ENCODE measurements around the gene ARAP2.
A peak's percentile ranks its signal among the peaks of the same experiment; 100 is the strongest.

Gene ARAP2

DNA sequence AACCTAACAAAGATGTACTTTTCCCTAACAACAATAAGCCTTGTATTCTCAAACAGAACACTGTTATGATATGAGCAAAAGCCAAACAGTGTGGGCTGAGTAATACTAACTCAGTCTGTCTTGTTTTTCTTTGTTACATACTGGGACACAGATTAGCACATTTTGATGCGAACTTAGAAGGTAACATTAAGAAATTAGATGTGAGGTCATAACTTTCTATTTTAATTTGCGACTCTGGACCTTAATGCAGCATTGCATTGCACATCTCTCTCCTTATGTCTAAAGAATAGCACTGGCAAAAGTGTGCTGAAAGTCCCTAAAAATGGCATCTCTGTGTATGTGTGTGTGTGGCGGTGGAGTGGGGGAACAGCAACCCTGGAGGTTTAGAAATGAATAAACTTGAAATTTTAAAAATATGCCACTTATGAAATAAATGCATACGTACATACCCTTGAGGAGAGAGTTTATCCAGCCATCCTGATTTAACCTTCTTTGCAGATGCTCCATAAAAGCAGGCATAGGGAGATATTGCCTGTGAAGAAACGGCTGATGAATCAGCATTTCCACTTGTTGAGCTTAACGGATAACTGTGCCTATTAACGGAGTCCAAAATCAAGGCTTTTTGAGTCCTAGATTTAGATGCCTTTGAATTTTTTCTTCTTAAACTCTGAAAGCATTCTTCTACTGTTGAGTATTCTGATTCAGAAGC, 34.2 kb downstream of the ARAP2 start:
- Histone ChIP-seq H3K27ac (ENCODE audit: extremely low read depth, low read depth, low read length) (no peak overlapping the region), H3K4me3 (ENCODE audit: low read depth, low read length) (no peak overlapping the region), H3K4me1 (ENCODE audit: control insufficient read depth, insufficient read depth, low read length) (peaks cover 3% of the 10 kb centered on the region; the same call in 1 of the 2 replicates), H3K36me3 (ENCODE audit: control insufficient read depth in 2 of 2, insufficient read depth in 1 of 2, low read length in 2 of 2) (no peaks in the 10 kb centered on the region), H3K9me3 (ENCODE audit: control insufficient read depth, insufficient read depth, low read depth, low read length) (no peaks in the 10 kb centered on the region)
- POLR2A ChIA-PET = no interaction called here
- TF ChIP-seq ZNF221 (tag by site-specific recombination; IDR thresholded peaks at IDR 0.05; ENCODE audit: borderline replicate concordance) (no peak), ZNF600 (tag by site-specific recombination; IDR thresholded peaks at IDR 0.05) (no peak), SCRT2 (tag by site-specific recombination; IDR thresholded peaks at IDR 0.05) (peak; percentile 75), ZNF624 (tag by site-specific recombination; IDR thresholded peaks at IDR 0.05) (no peak), ZIC2 (tag by site-specific recombination; IDR thresholded peaks at IDR 0.05) (no peak), ZNF23 (tag by site-specific recombination; IDR thresholded peaks at IDR 0.05; ENCODE audit: borderline replicate concordance) (no peak), TRIM28 (IDR thresholded peaks at IDR 0.05; ENCODE audit: borderline replicate concordance, low read length) (no peak)
- TF ChIP-seq, protein P1, sequence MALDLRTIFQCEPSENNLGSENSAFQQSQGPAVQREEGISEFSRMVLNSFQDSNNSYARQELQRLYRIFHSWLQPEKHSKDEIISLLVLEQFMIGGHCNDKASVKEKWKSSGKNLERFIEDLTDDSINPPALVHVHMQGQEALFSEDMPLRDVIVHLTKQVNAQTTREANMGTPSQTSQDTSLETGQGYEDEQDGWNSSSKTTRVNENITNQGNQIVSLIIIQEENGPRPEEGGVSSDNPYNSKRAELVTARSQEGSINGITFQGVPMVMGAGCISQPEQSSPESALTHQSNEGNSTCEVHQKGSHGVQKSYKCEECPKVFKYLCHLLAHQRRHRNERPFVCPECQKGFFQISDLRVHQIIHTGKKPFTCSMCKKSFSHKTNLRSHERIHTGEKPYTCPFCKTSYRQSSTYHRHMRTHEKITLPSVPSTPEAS (tag by site-specific recombination; IDR thresholded peaks at IDR 0.05) = no peak
- CTCF ChIA-PET = no interaction called here

GRCh38 chr4:36208893-36209473, 35.3 kb downstream of the ARAP2 start:
- Histone ChIP-seq H3K4me3 (ENCODE audit: low read depth, low read length) (no peak overlapping the region), H3K4me1 (ENCODE audit: control insufficient read depth, insufficient read depth, low read length) (peaks cover 3% of the 10 kb centered on the region; the same call in 1 of the 2 replicates), H3K36me3 (ENCODE audit: control insufficient read depth in 2 of 2, insufficient read depth in 1 of 2, low read length in 2 of 2) (no peaks in the 10 kb centered on the region), H3K27ac (ENCODE audit: extremely low read depth, low read depth, low read length) (no peak overlapping the region), H3K9me3 (ENCODE audit: control insufficient read depth, insufficient read depth, low read depth, low read length) (no peaks in the 10 kb centered on the region)
- ChIA-PET CTCF (interaction anchor here (0.7 kb wide), 1 partner anchor 86 kb away, joined by 3 read pairs; no protein-coding TSS in a partner anchor), POLR2A (no interaction called here)
- TF ChIP-seq ZNF202 (tag by site-specific recombination; IDR thresholded peaks at IDR 0.05; ENCODE audit: borderline replicate concordance) (no peak), ZNF600 (tag by site-specific recombination; IDR thresholded peaks at IDR 0.05) (no peak), ZNF19 (tag by site-specific recombination; IDR thresholded peaks at IDR 0.05; ENCODE audit: low read depth) (no peak), SCRT2 (tag by site-specific recombination; IDR thresholded peaks at IDR 0.05) (no peak), MYNN (tag by site-specific recombination; IDR thresholded peaks at IDR 0.05; ENCODE audit: borderline replicate concordance) (no peak), KLF1 (tag by site-specific recombination; IDR thresholded peaks at IDR 0.05) (no peak), ZNF132 (tag by site-specific recombination; IDR thresholded peaks at IDR 0.05; ENCODE audit: borderline replicate concordance) (no peak), ZNF138 (tag by site-specific recombination; IDR thresholded peaks at IDR 0.05; ENCODE audit: borderline replicate concordance) (no peak), KLF9 (tag by site-specific recombination; IDR thresholded peaks at IDR 0.05; ENCODE audit: low read depth) (no peak), SETDB1 (IDR thresholded peaks at IDR 0.05; ENCODE audit: insufficient read length, low read length) (no peak), HOXA7 (CRISPR knock-in tag; IDR thresholded peaks at IDR 0.05; ENCODE audit: borderline replicate concordance) (no peak), ZBTB1 (tag by site-specific recombination; IDR thresholded peaks at IDR 0.05) (no peak), ZBTB26 (tag by site-specific recombination; optimal IDR thresholded peaks at IDR 0.05) (no peak)

Data from HEK293 (cell line).